GM12873 (cell line): ENCODE results near the gene CIT.
A peak's percentile ranks its signal among the peaks of the same experiment; 100 is the strongest.

ENCODE experiments used
- CTCF ChIP-seq: IDR thresholded peaks from 2 replicates; pipeline ENCODE4 v1.5.1; 2012; ENCODE audit warnings: low read depth, mild to moderate bottlenecking, moderate library complexity, low read length, control low read depth; ENCODE audit not compliant: insufficient read depth; ENCODE audit errors: missing control alignments

Gene CIT

DNA sequence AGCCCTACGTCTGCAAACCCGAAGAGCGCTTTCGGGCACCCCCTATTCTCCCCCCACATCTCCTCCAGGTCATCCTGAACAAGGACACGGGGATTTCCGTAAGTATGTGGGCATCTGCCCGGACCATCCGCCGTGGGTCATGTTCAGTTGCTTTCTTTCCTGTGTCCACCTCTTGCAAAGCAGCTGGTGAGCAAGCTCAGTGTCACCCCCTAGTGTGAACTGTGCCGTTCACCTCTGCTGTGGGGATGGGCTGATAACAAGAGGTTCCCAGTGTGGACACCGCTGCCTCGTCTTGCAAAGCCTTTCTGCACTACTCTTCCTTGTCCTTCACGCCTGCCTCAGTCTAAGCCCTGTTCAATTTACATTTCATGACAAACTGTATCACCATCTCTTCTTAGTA lies 200.5 kb downstream of the CIT start:
- peak; percentile 5 for TF ChIP-seq CTCF

DNA sequence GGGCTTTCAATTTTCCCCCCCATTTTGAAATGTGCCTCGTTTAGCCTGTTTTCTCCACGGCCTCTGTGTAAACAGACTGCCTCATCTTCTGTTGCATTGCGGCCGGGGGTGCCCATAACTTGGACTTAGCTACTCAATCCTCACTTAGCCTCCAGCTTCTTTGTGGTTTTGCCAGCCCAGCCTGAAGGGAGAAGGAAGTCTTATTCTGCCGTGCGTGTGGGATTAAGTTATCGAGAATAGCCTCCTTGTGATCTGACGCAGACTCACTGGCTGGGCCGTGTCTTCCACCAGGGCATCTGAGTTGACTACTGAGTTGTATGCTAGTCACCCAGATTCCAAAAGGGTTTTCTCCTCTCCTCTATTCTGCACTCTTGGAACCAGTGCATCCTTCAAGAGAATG lies 201.1 kb downstream of the CIT start:
- TF ChIP-seq CTCF, result no peak

DNA sequence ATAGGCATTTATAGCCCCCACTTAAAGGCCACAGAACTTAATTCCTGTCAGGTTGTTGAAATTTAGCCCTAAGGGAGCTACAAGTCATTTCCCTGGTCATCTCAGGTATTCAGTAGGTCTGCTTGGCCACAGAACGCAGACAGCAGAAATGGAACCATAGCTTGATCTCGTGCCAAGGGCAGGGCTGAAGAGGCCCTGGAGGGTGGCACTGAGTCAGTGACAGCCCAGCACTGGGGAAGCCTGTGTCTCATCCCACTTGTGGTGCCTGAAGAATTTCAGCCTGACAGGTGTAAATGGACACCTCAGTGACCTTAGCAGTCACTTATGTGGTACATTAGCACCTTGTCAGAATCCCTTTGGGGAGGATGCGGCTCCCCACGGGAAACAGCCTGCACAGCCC lies 202.6 kb downstream of the CIT start:
- TF ChIP-seq CTCF, result no peak

DNA sequence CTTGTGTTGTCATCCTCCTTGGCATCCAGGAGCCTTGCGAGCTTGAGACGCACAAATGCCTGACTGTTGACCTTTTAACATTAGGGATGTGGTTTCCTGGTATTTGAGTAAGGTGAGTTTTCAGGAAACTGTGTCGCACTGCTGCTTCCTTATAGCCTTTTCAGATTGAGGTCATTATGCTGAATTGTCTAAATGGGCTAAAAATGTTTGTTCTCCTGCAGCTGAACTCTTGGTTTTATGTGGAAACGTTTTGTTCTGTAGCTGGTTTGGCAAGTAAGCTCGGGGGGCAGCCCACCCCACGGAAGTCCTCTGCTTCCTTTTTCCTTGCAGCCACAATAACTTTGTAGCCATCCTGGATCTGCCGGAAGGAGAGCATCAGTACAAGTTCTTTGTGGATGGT lies 203.5 kb downstream of the CIT start:
- TF ChIP-seq CTCF, result no peak

GRCh38 chr12:119672194-119672593 lies 204.9 kb downstream of the CIT start:
- TF ChIP-seq CTCF, result no peak

DNA sequence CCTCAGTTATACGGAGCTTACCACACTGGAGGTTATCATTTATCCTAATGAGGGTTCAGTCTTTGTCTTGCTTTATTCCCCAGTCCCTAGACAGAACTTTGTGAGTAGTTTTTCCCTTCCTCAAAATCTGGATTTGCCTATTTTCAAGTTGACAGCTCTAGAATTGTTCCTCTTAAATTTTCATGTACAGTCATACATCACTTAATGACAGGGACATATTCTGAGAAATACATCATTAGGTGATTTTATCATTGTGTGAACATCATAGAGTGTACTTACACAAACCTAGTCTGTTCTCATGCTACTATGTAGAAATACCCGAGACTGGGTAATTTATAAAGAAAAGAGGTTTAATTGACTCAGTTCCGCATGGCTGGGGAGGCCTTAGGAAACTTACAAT lies 206.1 kb downstream of the CIT start:
- no peak for TF ChIP-seq CTCF

GRCh38 chr12:119669744-119670472 lies 207.2 kb downstream of the CIT start:
- no peak for TF ChIP-seq CTCF
